Activated CD4-positive, alpha-beta memory T cell treated with anti-CD3 and anti-CD28 coated beads, Interleukin-2, amount 10 ng/mL, durations not matched to agents 7 days and 5 days (primary cell): Measurements from ENCODE around the gene PEX3. TPM values are rescaled to one million over a fixed set of nuclear protein-coding genes. Genes with fewer than 3 reads are reported as not detected.
A peak's percentile ranks its signal among the peaks of the same experiment; 100 is the strongest.

Source experiments
- CTCF ChIA-PET: fragments of 350-600 bp; sonication (Branson Sonifier 250); formaldehyde crosslinking; loops from one replicate; lab custom pipeline; 2021; ENCODE audit warnings: antibody characterized with exemption, inconsistent platforms; lab: Charles Lee
- POLR2A ChIA-PET: fragments of 350-600 bp; sonication (Branson Sonifier 250); formaldehyde crosslinking; loops from one replicate; lab custom pipeline; 2021; ENCODE audit warnings: antibody characterized with exemption; lab: Charles Lee
- DNase-seq: peaks from one replicate; pipeline ENCODE4 v3.0.0-alpha.2; 2020
- H3K27ac Mint-ChIP-seq: one replicate; pipeline ENCODE4 v1.8.0; 2021; ENCODE audit warnings: mild to moderate bottlenecking, mixed read lengths
- H3K27me3 Mint-ChIP-seq: one replicate; pipeline ENCODE4 v1.8.0; 2021; ENCODE audit warnings: mixed read lengths
- H3K36me3 Mint-ChIP-seq: one replicate; pipeline ENCODE4 v1.8.0; 2021; ENCODE audit warnings: low read depth, mixed read lengths
- H3K4me1 Mint-ChIP-seq: one replicate; pipeline ENCODE4 v1.8.0; 2021; ENCODE audit warnings: mixed read lengths
- H3K4me3 Mint-ChIP-seq: one replicate; pipeline ENCODE4 v1.8.0; 2021; ENCODE audit warnings: mild to moderate bottlenecking, mixed read lengths
- H3K9me3 Mint-ChIP-seq: one replicate; pipeline ENCODE4 v1.8.0; 2021; ENCODE audit warnings: mixed read lengths
- total RNA-seq, 2 experiments: library from RNA; stranded (reverse); gene quantifications; one replicate each; pipeline ENCODE4 v1.2.3, GENCODE V29; 2021

Gene PEX3
- total RNA-seq, 2 experiments from 2014 or later = 14.1 to 15.9 TPM

- Mint-ChIP-seq H3K27me3 (peaks cover 2% of the 10 kb centered on the region), H3K4me1 (peaks cover 44% of the 10 kb centered on the region), H3K9me3 (no peaks in the 10 kb centered on the region), H3K36me3 (peaks cover 9% of the 10 kb centered on the region), H3K27ac (peak overlapping the region; percentile 0), H3K4me3 (peak overlapping the region; percentile 25)
- DNase-seq = peak; percentile 64
- POLR2A ChIA-PET = interaction anchor here (1.2 to 4.5 kb wide), 5 partner anchors 24 to 330 kb away, joined by 4 to 68 read pairs (median 6); partner anchors contain the start of genes ADAT2, LTV1 and PEX3
- CTCF ChIA-PET = interaction anchor here (0.6 to 3.6 kb wide), 16 partner anchors 8 to 1348 kb away, joined by 3 to 49 read pairs (median 5); partner anchors contain the start of gene LTV1
Observed at GRCh38 chr6:143513410-143513809, 62.8 kb downstream of the PEX3 start.

GRCh38 chr6:143515061-143515760 is 64.6 kb downstream of the PEX3 start:
- Mint-ChIP-seq H3K27ac (no peak overlapping the region), H3K36me3 (peaks cover 9% of the 10 kb centered on the region), H3K27me3 (peaks cover 2% of the 10 kb centered on the region), H3K9me3 (no peaks in the 10 kb centered on the region), H3K4me3 (no peak overlapping the region), H3K4me1 (peaks cover 36% of the 10 kb centered on the region)
- ChIA-PET CTCF (interaction anchor here (2.6 kb wide), 1 partner anchor 15 kb away, joined by 10 read pairs; no protein-coding TSS in a partner anchor), POLR2A (interaction anchor here (1.1 to 2.1 kb wide), 3 partner anchors 9 to 24 kb away, joined by 3 to 7 read pairs (median 4); no protein-coding TSS in a partner anchor)
- no peak for DNase-seq

GRCh38 chr6:143515766-143516355 is 65.3 kb downstream of the PEX3 start:
- H3K36me3 Mint-ChIP-seq = peaks cover 7% of the 10 kb centered on the region
- no peak overlapping the region for H3K4me3 Mint-ChIP-seq

GRCh38 chr6:143516690-143517446 is 66.3 kb downstream of the PEX3 start:
- Mint-ChIP-seq H3K4me3 (no peak overlapping the region), H3K27ac (no peak overlapping the region), H3K27me3 (peaks cover 2% of the 10 kb centered on the region), H3K36me3 (peaks cover 3% of the 10 kb centered on the region), H3K9me3 (no peaks in the 10 kb centered on the region), H3K4me1 (peaks cover 29% of the 10 kb centered on the region)
- POLR2A ChIA-PET = no interaction called here
- CTCF ChIA-PET = no interaction called here
- no peak for DNase-seq

More at GRCh38 chr6:143515766-143516355, 65.3 kb downstream of the PEX3 start:
- Mint-ChIP-seq H3K27me3 (peaks cover 2% of the 10 kb centered on the region), H3K9me3 (no peaks in the 10 kb centered on the region), H3K4me1 (peaks cover 31% of the 10 kb centered on the region), H3K27ac (no peak overlapping the region)
- DNase-seq = no peak
- POLR2A ChIA-PET = interaction anchor here (1.1 to 2.1 kb wide), 3 partner anchors 9 to 23 kb away, joined by 3 to 7 read pairs (median 4); no protein-coding TSS in a partner anchor
- CTCF ChIA-PET = no interaction called here

- ChIA-PET CTCF (no interaction called here), POLR2A (no interaction called here)
- Mint-ChIP-seq H3K36me3 (peaks cover 3% of the 10 kb centered on the region), H3K27me3 (peaks cover 2% of the 10 kb centered on the region), H3K4me1 (peaks cover 26% of the 10 kb centered on the region), H3K9me3 (no peaks in the 10 kb centered on the region), H3K4me3 (no peak overlapping the region), H3K27ac (no peak overlapping the region)
- no peak for DNase-seq
Observed at GRCh38 chr6:143517447-143517773, 66.8 kb downstream of the PEX3 start.

- H3K4me3 Mint-ChIP-seq = no peak overlapping the region
- H3K27me3 Mint-ChIP-seq = peaks cover 2% of the 10 kb centered on the region
- no peak overlapping the region for H3K27ac Mint-ChIP-seq
- ChIA-PET CTCF (interaction anchor here (2.5 kb wide), 1 partner anchor 10 kb away, joined by 14 read pairs; the partner anchor contains the start of gene FUCA2), POLR2A (interaction anchor here (2.2 kb wide), 1 partner anchor 11 kb away, joined by 8 read pairs; the partner anchor contains the start of gene FUCA2)
- peaks cover 8% of the 10 kb centered on the region for H3K4me1 Mint-ChIP-seq
- peaks cover 5% of the 10 kb centered on the region for H3K9me3 Mint-ChIP-seq
- peaks cover 7% of the 10 kb centered on the region for H3K36me3 Mint-ChIP-seq
- no peak for DNase-seq
Observed at GRCh38 chr6:143522039-143522600, 71.5 kb downstream of the PEX3 start.

GRCh38 chr6:143525356-143525755 is 74.8 kb downstream of the PEX3 start:
- H3K9me3 Mint-ChIP-seq = peaks cover 5% of the 10 kb centered on the region
- no peak overlapping the region for H3K27ac Mint-ChIP-seq
- H3K36me3 Mint-ChIP-seq = peaks cover 7% of the 10 kb centered on the region
- POLR2A ChIA-PET = no interaction called here
- H3K4me1 Mint-ChIP-seq = peaks cover 16% of the 10 kb centered on the region
- CTCF ChIA-PET = interaction anchor here (1.5 kb wide), 1 partner anchor 12 kb away, joined by 4 read pairs; no protein-coding TSS in a partner anchor
- H3K4me3 Mint-ChIP-seq = no peak overlapping the region
- no peaks in the 10 kb centered on the region for H3K27me3 Mint-ChIP-seq
- no peak for DNase-seq

GRCh38 chr6:143527677-143528076 is 77.1 kb downstream of the PEX3 start:
- Mint-ChIP-seq H3K4me1 (peaks cover 11% of the 10 kb centered on the region), H3K27ac (no peak overlapping the region), H3K27me3 (no peaks in the 10 kb centered on the region), H3K9me3 (peaks cover 5% of the 10 kb centered on the region), H3K4me3 (no peak overlapping the region), H3K36me3 (peaks cover 7% of the 10 kb centered on the region)
- POLR2A ChIA-PET = interaction anchor here (1.3 kb wide), 1 partner anchor 12 kb away, joined by 3 read pairs; no protein-coding TSS in a partner anchor
- CTCF ChIA-PET = no interaction called here
- no peak for DNase-seq

GRCh38 chr6:143528164-143528811 is 77.7 kb downstream of the PEX3 start:
- DNase-seq = no peak
- Mint-ChIP-seq H3K9me3 (peaks cover 5% of the 10 kb centered on the region), H3K4me3 (no peak overlapping the region), H3K27me3 (no peaks in the 10 kb centered on the region), H3K4me1 (peaks cover 11% of the 10 kb centered on the region), H3K36me3 (peaks cover 7% of the 10 kb centered on the region), H3K27ac (peak overlapping the region; percentile 54)
- ChIA-PET CTCF (interaction anchor here (1.4 to 2.5 kb wide), 4 partner anchors 10 to 101 kb away, joined by 3 to 10 read pairs (median 6); partner anchors contain the start of gene FUCA2), POLR2A (interaction anchor here (1.0 to 1.4 kb wide), 4 partner anchors 12 to 78 kb away, joined by 3 to 6 read pairs (median 3); partner anchors contain the start of genes ADAT2, FUCA2 and PEX3)

GRCh38 chr6:143529095-143529494 is 78.5 kb downstream of the PEX3 start:
- Mint-ChIP-seq H3K36me3 (peaks cover under 1% of the 10 kb centered on the region), H3K27me3 (no peaks in the 10 kb centered on the region), H3K9me3 (no peaks in the 10 kb centered on the region), H3K27ac (no peak overlapping the region), H3K4me3 (no peak overlapping the region), H3K4me1 (peaks cover 11% of the 10 kb centered on the region)
- no peak for DNase-seq
- POLR2A ChIA-PET = interaction anchor here (1.0 to 1.4 kb wide), 3 partner anchors 17 to 79 kb away, joined by 3 to 6 read pairs (median 3); partner anchors contain the start of genes ADAT2, FUCA2 and PEX3
- CTCF ChIA-PET = interaction anchor here (0.7 to 2.5 kb wide), 7 partner anchors 9 to 705 kb away, joined by 3 to 10 read pairs (median 4); partner anchors contain the start of gene FUCA2

GRCh38 chr6:143531720-143532499 is 81.3 kb downstream of the PEX3 start:
- Mint-ChIP-seq H3K9me3 (no peaks in the 10 kb centered on the region), H3K27me3 (no peaks in the 10 kb centered on the region), H3K4me3 (no peak overlapping the region), H3K4me1 (peaks cover 18% of the 10 kb centered on the region), H3K36me3 (no peaks in the 10 kb centered on the region), H3K27ac (no peak overlapping the region)
- POLR2A ChIA-PET = interaction anchor here (2.0 kb wide), 1 partner anchor 20 kb away, joined by 7 read pairs; the partner anchor contains the start of gene FUCA2
- CTCF ChIA-PET = interaction anchor here (0.6 kb wide), 1 partner anchor 731 kb away, joined by 3 read pairs; no protein-coding TSS in a partner anchor
- no peak for DNase-seq
